Measurements from ENCODE around the gene LIF.

- TF ChIP-seq ISL1 (CRISPR knock-in tag; IDR thresholded peaks at IDR 0.05) (no peak), ZFP30 (CRISPR knock-in tag; IDR thresholded peaks at IDR 0.05) (no peak), SNAI2 (CRISPR knock-in tag; IDR thresholded peaks at IDR 0.05) (no peak), ZC3H10 (CRISPR knock-in tag; IDR thresholded peaks at IDR 0.05) (no peak), OSR1 (CRISPR knock-in tag; IDR thresholded peaks at IDR 0.05) (no peak), ZFP3 (CRISPR knock-in tag; IDR thresholded peaks at IDR 0.05) (no peak), RARB (CRISPR knock-in tag; IDR thresholded peaks at IDR 0.05) (no peak)
- TF ChIP-seq, protein P1, sequence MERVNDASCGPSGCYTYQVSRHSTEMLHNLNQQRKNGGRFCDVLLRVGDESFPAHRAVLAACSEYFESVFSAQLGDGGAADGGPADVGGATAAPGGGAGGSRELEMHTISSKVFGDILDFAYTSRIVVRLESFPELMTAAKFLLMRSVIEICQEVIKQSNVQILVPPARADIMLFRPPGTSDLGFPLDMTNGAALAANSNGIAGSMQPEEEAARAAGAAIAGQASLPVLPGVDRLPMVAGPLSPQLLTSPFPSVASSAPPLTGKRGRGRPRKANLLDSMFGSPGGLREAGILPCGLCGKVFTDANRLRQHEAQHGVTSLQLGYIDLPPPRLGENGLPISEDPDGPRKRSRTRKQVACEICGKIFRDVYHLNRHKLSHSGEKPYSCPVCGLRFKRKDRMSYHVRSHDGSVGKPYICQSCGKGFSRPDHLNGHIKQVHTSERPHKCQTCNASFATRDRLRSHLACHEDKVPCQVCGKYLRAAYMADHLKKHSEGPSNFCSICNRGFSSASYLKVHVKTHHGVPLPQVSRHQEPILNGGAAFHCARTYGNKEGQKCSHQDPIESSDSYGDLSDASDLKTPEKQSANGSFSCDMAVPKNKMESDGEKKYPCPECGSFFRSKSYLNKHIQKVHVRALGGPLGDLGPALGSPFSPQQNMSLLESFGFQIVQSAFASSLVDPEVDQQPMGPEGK (CRISPR knock-in tag; IDR thresholded peaks at IDR 0.05; ENCODE audit: borderline replicate concordance): no peak
- TF ChIP-seq, protein P2, sequence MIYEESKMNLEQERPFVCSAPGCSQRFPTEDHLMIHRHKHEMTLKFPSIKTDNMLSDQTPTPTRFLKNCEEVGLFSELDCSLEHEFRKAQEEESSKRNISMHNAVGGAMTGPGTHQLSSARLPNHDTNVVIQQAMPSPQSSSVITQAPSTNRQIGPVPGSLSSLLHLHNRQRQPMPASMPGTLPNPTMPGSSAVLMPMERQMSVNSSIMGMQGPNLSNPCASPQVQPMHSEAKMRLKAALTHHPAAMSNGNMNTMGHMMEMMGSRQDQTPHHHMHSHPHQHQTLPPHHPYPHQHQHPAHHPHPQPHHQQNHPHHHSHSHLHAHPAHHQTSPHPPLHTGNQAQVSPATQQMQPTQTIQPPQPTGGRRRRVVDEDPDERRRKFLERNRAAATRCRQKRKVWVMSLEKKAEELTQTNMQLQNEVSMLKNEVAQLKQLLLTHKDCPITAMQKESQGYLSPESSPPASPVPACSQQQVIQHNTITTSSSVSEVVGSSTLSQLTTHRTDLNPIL (CRISPR knock-in tag; IDR thresholded peaks at IDR 0.05; ENCODE audit: low read depth): no peak
Measured at GRCh38 chr22:30247974-30248373, 1.4 kb upstream of the LIF start.

Data from SK-N-SH treated with all-trans-retinoic acid at 6 μM for 48 hours (cell line).